Muscle of leg (tissue), 11 donors: ENCODE results near the gene PNPLA6. TPM values are rescaled to one million over a fixed set of nuclear protein-coding genes. Genes with fewer than 3 reads are reported as not detected.
"Not testable (repeated sequence)": the region's sequence is repeated elsewhere in the genome, so short reads cannot be mapped to it uniquely, and the experiment has no call there.

Experiments
- DNase-seq: peaks from one replicate; pipeline ENCODE4 v3.0.0; 2013
- H3K27ac ChIP-seq: one replicate; pipeline ENCODE4 v1.5.1; 2013; ENCODE audit warnings: mild to moderate bottlenecking, low read length, control low read depth
- H3K27me3 ChIP-seq: one replicate; pipeline ENCODE4 v1.6.1; 2013; ENCODE audit warnings: low read length; ENCODE audit not compliant: control insufficient read depth, insufficient read depth
- H3K36me3 ChIP-seq: one replicate; pipeline ENCODE4 v1.6.1; 2013; ENCODE audit warnings: low read length; ENCODE audit not compliant: control insufficient read depth, insufficient read depth
- H3K4me1 ChIP-seq: one replicate; pipeline ENCODE4 v1.6.1; 2013; ENCODE audit warnings: low read length; ENCODE audit not compliant: control insufficient read depth, insufficient read depth
- H3K4me3 ChIP-seq: one replicate; pipeline ENCODE4 v1.5.1; 2013; ENCODE audit warnings: low read length, control low read depth
- H3K9me3 ChIP-seq: replicated peaks from 2 replicates; pipeline ENCODE4 v1.6.1; 2013; ENCODE audit warnings: low read depth, low read length; ENCODE audit not compliant: control insufficient read depth
- WGBS: methylation state at CpG from one replicate; pipeline ENCODE4 v1.1.5; 2013; ENCODE audit warnings: missing lambda C conversion rate; ENCODE audit not compliant: insufficient coverage; 5-methylcytosine and 5-hydroxymethylcytosine counted together
- polyA plus RNA-seq, 8 donors: library from polyadenylated mRNA; unstranded; fragments of 120-200 nt; gene quantifications; one replicate each; pipeline versions ENCODE4 v1.2.1 to v1.2.3, GENCODE V29; 2013; ENCODE audit warnings: inconsistent platforms in 1 of 8, low replicate concordance in 1 of 8; ENCODE audit not compliant: insufficient read length in 8 of 8, insufficient read depth in 1 of 8
- total RNA-seq: library from RNA; stranded (reverse); fragments of 120-200 nt; gene quantifications from one replicate; pipeline ENCODE4 v1.2.4, GENCODE V29; 2013

PNPLA6 gene
- total and polyA plus RNA-seq, 9 donors, result 21.9 to 34.9 (median 28.1) TPM

DNA sequence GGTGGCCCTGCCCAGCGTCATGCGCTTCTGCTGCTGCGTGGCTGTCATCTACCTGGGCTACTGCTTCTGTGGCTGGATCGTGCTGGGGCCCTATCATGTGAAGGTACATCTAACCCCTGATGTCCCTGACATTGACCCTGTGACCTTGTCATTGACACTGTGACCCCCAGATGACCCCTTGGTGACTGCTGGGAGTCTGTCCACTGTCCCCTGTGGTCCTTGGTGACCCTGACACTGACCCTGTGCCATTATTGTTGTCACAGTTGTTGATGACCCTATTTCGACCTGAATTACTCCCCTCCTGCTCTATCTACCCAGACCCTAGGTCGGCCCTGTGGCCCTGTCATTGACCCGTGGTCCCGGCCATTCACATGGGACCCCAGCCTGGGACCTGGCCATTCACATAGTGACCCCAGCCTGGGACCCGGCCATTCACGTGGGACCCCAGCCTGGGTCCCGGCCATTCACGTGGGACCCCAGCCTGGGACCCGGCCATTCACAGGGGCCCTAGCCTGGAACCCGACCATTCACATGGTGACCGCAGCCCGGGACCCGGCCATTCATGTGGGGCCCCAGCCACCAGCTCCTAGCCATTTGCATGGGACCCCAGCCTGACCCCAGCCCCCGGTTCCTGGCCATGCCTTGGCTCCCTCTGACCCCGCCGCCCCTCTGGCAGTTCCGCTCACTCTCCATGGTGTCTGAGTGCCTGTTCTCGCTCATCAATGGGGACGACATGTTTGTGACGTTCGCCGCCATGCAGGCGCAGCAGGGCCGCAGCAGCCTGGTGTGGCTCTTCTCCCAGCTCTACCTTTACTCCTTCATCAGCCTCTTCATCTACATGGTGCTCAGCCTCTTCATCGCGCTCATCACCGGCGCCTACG, 5.7 kb upstream of the PNPLA6 start:
- Histone ChIP-seq H3K27me3 (no peaks in the 10 kb centered on the region), H3K27ac (no peak overlapping the region), H3K36me3 (peaks cover 49% of the 10 kb centered on the region), H3K4me3 (no peak overlapping the region), H3K9me3 (no peaks in the 10 kb centered on the region), H3K4me1 (peaks cover 12% of the 10 kb centered on the region)
- 93% methylated on average over 33 of the region's 33 CpGs for WGBS
- DNase-seq, result no peak

DNA sequence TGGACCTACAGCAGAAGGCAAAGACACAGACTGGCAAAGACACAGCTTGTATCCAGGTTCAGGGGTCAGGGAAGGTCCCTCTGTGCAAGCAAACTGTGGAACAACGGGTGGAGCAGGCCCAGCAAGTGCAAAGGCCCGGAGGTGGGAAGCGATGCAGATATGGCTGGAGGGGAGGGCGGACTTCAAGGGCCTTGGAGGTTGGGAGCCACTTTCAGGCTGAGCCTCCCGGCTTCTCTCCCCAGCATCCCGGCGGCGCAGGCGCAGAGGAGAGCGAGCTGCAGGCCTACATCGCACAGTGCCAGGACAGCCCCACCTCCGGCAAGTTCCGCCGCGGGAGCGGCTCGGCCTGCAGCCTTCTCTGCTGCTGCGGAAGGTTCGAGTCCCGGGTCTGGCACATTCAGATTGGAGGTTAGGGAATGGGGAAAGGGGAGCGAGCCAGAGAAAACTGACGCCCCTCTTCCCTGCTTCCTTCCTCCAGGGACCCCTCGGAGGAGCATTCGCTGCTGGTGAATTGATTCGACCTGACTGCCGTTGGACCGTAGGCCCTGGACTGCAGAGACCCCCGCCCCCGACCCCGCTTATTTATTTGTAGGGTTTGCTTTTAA, 2.1 kb upstream of the PNPLA6 start:
- Histone ChIP-seq H3K4me3 (peak overlapping the region; percentile 75), H3K4me1 (peaks cover 19% of the 10 kb centered on the region), H3K36me3 (peaks cover 36% of the 10 kb centered on the region), H3K9me3 (no peaks in the 10 kb centered on the region), H3K27ac (peak overlapping the region; percentile 90), H3K27me3 (no peaks in the 10 kb centered on the region)
- WGBS, result 25% methylated on average over 23 of the region's 30 CpGs
- DNase-seq, result peak; percentile 84

DNA sequence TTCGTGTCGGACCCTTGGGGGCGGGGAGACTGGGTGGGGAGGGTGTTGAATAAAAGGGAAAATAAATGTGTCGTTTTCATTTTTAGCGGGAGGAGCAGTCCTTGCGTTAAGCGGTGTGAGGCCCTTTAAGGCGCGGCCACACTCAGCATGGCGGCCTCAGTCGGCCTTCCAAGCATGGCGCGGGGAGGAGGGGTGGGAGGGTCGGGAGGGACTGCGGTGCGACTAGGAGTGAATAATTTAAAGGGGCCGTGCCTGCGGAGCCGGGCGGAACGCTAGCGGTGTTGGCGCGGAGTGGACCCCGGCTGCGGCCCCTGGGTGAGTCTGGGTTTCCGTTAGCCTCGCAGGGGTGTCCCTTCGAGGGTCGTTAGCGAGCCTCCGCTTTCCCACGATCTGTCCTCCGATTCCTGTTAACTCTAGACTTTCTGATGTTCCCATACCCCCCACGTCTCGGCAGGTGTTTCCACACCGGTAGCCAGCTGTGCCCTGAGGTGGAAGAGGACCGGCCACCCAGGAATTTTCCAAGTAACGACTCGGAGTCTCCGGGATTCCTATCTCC, 1.5 kb upstream of the PNPLA6 start:
- H3K27ac ChIP-seq, result peak overlapping the region; percentile 97
- peaks cover 38% of the 10 kb centered on the region for H3K36me3 ChIP-seq
- peak; percentile 98 for DNase-seq
- 0% methylated on average over 35 of the region's 41 CpGs for WGBS
- peak overlapping the region; percentile 75 for H3K4me3 ChIP-seq
- H3K27me3 ChIP-seq, result no peaks in the 10 kb centered on the region
- no peaks in the 10 kb centered on the region for H3K9me3 ChIP-seq
- peaks cover 19% of the 10 kb centered on the region for H3K4me1 ChIP-seq

GRCh38 chr19:7534531-7535046, 928 bp upstream of the PNPLA6 start:
- no peaks in the 10 kb centered on the region for H3K9me3 ChIP-seq
- peaks cover 33% of the 10 kb centered on the region for H3K36me3 ChIP-seq
- DNase-seq, result peak; percentile 96
- WGBS, result 0% methylated on average over 24 of the region's 27 CpGs
- peaks cover 19% of the 10 kb centered on the region for H3K4me1 ChIP-seq
- peak overlapping the region; percentile 75 for H3K4me3 ChIP-seq
- peak overlapping the region; percentile 97 for H3K27ac ChIP-seq
- H3K27me3 ChIP-seq, result no peaks in the 10 kb centered on the region

DNA sequence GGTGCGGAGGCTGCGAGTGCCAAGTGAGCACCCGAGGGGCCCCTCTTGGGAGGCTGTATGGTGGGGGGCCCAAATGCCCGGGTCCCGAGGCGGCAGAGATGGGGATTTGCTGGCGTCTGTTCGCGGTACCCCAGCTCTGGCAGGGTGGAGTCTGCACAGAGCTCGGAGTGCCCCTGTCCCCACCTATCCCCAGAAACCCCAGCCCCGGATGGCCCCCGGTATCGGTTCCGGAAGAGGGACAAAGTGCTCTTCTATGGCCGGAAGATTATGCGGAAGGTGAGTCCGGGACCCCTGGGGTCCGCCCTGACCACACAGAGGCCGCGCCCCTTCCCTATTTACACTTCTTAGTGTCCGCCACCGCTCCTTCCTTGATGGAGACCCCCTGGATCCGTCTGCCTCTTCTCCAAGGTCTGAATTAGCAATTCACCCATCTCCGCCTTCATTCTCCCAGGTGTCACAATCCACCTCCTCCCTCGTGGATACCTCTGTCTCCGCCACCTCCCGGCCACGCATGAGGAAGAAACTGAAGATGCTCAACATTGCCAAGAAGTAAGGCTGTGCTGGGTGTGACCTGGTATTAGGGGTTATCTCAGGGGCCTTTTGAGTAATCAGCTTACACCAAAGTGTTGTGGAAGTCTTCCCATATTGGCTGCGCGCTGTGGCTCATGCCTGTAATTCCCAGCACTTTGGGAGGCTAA, 630 bp downstream of the PNPLA6 start:
- no peak for DNase-seq
- no peaks in the 10 kb centered on the region for H3K9me3 ChIP-seq
- peak overlapping the region; percentile 97 for H3K27ac ChIP-seq
- H3K4me1 ChIP-seq, result peaks cover 19% of the 10 kb centered on the region
- H3K27me3 ChIP-seq, result no peaks in the 10 kb centered on the region
- WGBS, result 14% methylated on average over 21 of the region's 30 CpGs
- H3K4me3 ChIP-seq, result peak overlapping the region; percentile 75
- peaks cover 39% of the 10 kb centered on the region for H3K36me3 ChIP-seq

DNA sequence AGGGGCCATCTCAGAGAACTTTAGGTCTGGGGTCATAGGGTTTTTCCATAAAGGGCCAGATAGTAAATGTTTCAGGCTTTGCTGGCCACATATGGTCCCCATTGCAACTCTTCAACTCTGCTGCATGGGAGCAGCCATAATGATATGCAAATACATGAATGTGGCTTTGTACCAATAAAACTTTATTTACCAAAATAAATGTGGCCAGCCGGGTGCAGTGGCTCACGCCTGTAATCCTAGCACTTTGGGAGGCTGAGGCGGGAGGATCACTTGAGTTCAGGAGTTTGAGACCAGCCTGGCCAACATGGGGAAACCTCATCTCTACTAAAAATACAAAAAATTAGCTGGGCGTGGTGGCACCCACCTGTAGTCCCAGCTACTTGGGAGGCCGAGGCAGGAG, 3.5 kb downstream of the PNPLA6 start:
- WGBS, result 97% methylated on average over 4 of the region's 5 CpGs

DNA sequence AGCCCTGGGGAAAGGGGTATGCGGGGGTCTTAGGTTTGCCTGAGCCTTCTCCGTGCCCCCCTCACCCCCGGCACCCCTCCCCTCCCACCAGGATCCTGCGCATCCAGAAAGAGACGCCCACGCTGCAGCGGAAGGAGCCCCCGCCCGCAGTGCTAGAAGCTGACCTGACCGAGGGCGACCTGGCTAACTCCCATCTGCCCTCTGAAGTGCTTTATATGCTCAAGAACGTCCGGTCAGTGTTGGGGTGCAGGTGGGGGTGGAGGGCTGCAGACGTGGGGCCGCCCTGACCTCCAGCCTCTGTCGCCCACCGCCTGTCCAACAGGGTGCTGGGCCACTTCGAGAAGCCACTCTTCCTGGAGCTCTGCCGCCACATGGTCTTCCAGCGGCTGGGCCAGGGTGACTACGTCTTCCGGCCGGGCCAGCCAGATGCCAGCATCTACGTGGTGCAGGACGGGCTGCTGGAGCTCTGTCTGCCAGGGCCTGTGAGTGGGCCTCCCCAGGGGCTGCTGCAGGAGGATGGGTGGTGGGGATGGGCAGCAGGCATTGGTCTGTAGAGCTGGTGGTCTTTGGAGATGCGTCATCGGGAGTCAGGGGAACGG, 4.4 kb downstream of the PNPLA6 start:
- 91% methylated on average over 22 of the region's 28 CpGs for WGBS
- Histone ChIP-seq H3K4me1 (peaks cover 7% of the 10 kb centered on the region), H3K36me3 (peaks cover 59% of the 10 kb centered on the region), H3K4me3 (no peak overlapping the region), H3K9me3 (no peaks in the 10 kb centered on the region), H3K27ac (no peak overlapping the region), H3K27me3 (no peaks in the 10 kb centered on the region)
- DNase-seq, result no peak

More for the DNA sequence above, 3.5 kb downstream of the PNPLA6 start:
- H3K27ac ChIP-seq, DNase-seq, H3K4me3 ChIP-seq, H3K27me3 ChIP-seq, H3K9me3 ChIP-seq: not testable (repeated sequence)
- H3K4me1 ChIP-seq, result peaks cover 12% of the 10 kb centered on the region
- peaks cover 59% of the 10 kb centered on the region for H3K36me3 ChIP-seq

DNA sequence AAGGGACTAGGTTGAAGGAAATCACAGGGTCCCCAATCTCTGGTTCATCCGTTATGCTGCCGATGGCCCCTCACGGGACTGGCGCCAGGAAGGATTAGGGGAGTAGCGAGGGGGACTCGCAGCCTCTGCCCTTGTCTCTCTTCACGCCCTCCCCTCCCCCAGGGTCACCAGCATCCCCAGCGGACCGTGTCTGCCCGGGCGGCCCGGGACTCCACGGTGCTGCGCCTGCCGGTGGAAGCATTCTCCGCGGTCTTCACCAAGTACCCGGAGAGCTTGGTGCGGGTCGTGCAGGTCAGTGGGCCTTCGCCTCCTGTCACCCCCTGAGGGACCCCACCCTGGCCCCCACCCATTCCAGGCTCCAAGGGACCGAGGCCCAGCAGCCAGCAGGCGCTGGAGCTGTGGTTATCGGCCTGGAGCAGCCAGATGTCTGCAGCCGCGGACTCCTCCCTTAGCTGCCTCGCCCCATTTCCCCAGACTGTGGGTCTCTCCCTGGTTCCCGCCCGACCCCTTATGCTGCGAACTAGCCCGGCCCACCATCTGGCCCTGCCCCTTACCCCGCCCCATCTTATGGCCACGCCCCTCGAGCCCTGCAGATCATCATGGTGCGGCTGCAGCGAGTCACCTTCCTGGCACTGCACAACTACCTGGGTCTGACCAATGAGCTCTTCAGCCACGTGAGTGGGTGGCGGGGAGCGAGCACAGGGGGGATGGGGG, 5.4 kb downstream of the PNPLA6 start:
- Histone ChIP-seq H3K27ac (no peak overlapping the region), H3K36me3 (peaks cover 61% of the 10 kb centered on the region), H3K9me3 (no peaks in the 10 kb centered on the region), H3K4me1 (peaks cover 4% of the 10 kb centered on the region), H3K27me3 (no peaks in the 10 kb centered on the region), H3K4me3 (no peak overlapping the region)
- DNase-seq, result no peak
- 62% methylated on average over 36 of the region's 39 CpGs for WGBS

DNA sequence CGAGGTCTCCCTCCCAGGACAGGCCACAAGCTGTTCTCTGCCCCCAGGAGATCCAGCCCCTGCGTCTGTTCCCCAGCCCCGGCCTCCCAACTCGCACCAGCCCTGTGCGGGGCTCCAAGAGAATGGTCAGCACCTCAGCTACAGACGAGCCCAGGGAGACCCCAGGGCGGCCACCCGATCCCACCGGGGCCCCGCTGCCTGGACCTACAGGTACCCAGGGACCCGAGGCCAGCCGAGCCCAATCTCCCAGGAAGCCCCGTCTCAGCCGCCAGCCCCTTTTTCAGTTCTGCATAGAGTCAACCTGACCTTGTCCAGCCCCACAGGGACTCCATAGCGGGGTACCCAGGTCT, 5.9 kb downstream of the PNPLA6 start:
- H3K9me3 ChIP-seq, result no peaks in the 10 kb centered on the region
- H3K4me3 ChIP-seq, result no peak overlapping the region
- peaks cover 61% of the 10 kb centered on the region for H3K36me3 ChIP-seq
- DNase-seq, result no peak
- H3K27ac ChIP-seq, result no peak overlapping the region
- 93% methylated on average over 14 of the region's 15 CpGs for WGBS
- H3K27me3 ChIP-seq, result no peaks in the 10 kb centered on the region
- no peaks in the 10 kb centered on the region for H3K4me1 ChIP-seq
